A549 (cell line): Measurements from ENCODE around the gene UGT1A7. TPM values are rescaled to one million over a fixed set of nuclear protein-coding genes. Genes with fewer than 3 reads are reported as not detected.
A peak's percentile ranks its signal among the peaks of the same experiment; 100 is the strongest.

Source experiments
- ATAC-seq, 2 experiments: fragments of 200-7000 bp in 1 of 2; fragments of >200 bp in 1 of 2; cut with Nextera tagmentation in 1 of 2; cut with Tn5 transposase in 1 of 2; 3 replicates each; pipeline versions ENCODE4 v1.8.0 to v1.9.1; 2018 to 2020; ENCODE audit warnings: mild to moderate bottlenecking in 1 of 2, moderate library complexity in 1 of 2
- CTCF ChIA-PET: fragments of 300-600 bp; sonication (Branson Sonifier 250); formaldehyde crosslinking; extraction: SDS; loops from one replicate; lab custom pipeline; 2021; ENCODE audit warnings: antibody characterized with exemption, inconsistent platforms; lab: Yijun Ruan, JAX
- POLR2A ChIA-PET: fragments of 350-600 bp; formaldehyde crosslinking; extraction: SDS; loops from one replicate; lab custom pipeline; 2021; ENCODE audit warnings: antibody characterized with exemption, inconsistent platforms; lab: Yijun Ruan, JAX
- DNase-seq, 2 experiments: peaks; one replicate each; pipeline versions ENCODE4 v3.0.0 to v3.0.0-alpha.2; 2011 to 2016; ENCODE audit warnings: low read depth in 1 of 2, low spot score in 1 of 2
- FAIRE-seq: peaks from 2 replicates; lab custom pipeline; 2011; peaks lifted over from hg19 to GRCh38; lab: Jason Lieb, UNC
- H3K27ac ChIP-seq, 2 experiments: fragments of >200 bp; sonication (Bioruptor Twin); formaldehyde crosslinking; 3 replicates each; pipeline ENCODE4 v1.5.1; 2016 to 2017
- H3K4me1 ChIP-seq: fragments of >200 bp; sonication (Bioruptor Twin); formaldehyde crosslinking; 3 replicates; pipeline ENCODE4 v1.6.1; 2016
- H3K4me2 ChIP-seq: fragments of >200 bp; sonication (Bioruptor Twin); formaldehyde crosslinking; 3 replicates; pipeline ENCODE4 v1.6.1; 2016
- H3K4me3 ChIP-seq: fragments of >200 bp; sonication (Bioruptor Twin); formaldehyde crosslinking; 3 replicates; pipeline ENCODE4 v1.5.1; 2016
- H3K9me3 ChIP-seq: fragments of >200 bp; sonication (Bioruptor Twin); formaldehyde crosslinking; 3 replicates; pipeline ENCODE4 v1.6.1; 2016
- ATOH8 ChIP-seq: fragments of 250-450 bp; sonication (Bioruptor Pico); IDR thresholded peaks from 2 replicates; pipeline ENCODE4 v1.5.0; 2020; ENCODE audit warnings: low read depth, mild to moderate bottlenecking, moderate library complexity
- BCL3 ChIP-seq: fragments of >200 bp; sonication (Bioruptor Twin); formaldehyde crosslinking; IDR thresholded peaks from 3 replicates; pipeline ENCODE4 v1.6.1; 2016
- CEBPB ChIP-seq, 2 experiments: fragments of >200 bp in 1 of 2; sonication (Bioruptor Twin) in 1 of 2; formaldehyde crosslinking in 1 of 2; IDR thresholded peaks; 2 replicates each; pipeline ENCODE4 v1.6.1; 2012 to 2016
- CHD4 ChIP-seq: fragments of 200-600 bp; sonication (generic); IDR thresholded peaks from 2 replicates; pipeline ENCODE4 v1.6.1; 2016; ENCODE audit warnings: antibody characterized with exemption, mild to moderate bottlenecking, borderline replicate concordance
- CTCF ChIP-seq: fragments of >200 bp; sonication (Bioruptor Twin); formaldehyde crosslinking; IDR thresholded peaks from 3 replicates; pipeline ENCODE4 v1.5.1; 2016
- EHMT2 ChIP-seq: fragments of 200-600 bp; sonication (generic); IDR thresholded peaks from 2 replicates; pipeline ENCODE4 v1.6.1; 2016; ENCODE audit warnings: antibody characterized with exemption, low read depth, mild to moderate bottlenecking, moderate library complexity
- ELK1 ChIP-seq: fragments of 150-350 bp; IDR thresholded peaks from 2 replicates; pipeline ENCODE4 v1.6.1; 2014; ENCODE audit warnings: low read depth, mild to moderate bottlenecking, low read length
- ESRRA ChIP-seq: fragments of 150-350 bp; IDR thresholded peaks from 2 replicates; pipeline ENCODE4 v1.6.1; 2014; ENCODE audit warnings: mild to moderate bottlenecking, low read length, borderline replicate concordance
- FOSB ChIP-seq: fragments of 250-450 bp; sonication (Bioruptor Pico); IDR thresholded peaks from 2 replicates; pipeline ENCODE4 v1.5.0; 2020; ENCODE audit warnings: mild to moderate bottlenecking, moderate library complexity
- FOXS1 ChIP-seq: fragments of 250-450 bp; sonication (Bioruptor Pico); IDR thresholded peaks from 2 replicates; pipeline ENCODE4 v1.5.0; 2020; ENCODE audit warnings: mild to moderate bottlenecking, moderate library complexity
- GATA3 ChIP-seq: IDR thresholded peaks from 2 replicates; pipeline ENCODE4 v1.6.1; 2012; ENCODE audit warnings: borderline replicate concordance
- HES2 ChIP-seq: fragments of >200 bp; sonication (Bioruptor Twin); formaldehyde crosslinking; IDR thresholded peaks from 2 replicates; pipeline ENCODE4 v1.6.1; 2016
- HMGXB4 ChIP-seq: fragments of 250-450 bp; sonication (Bioruptor Pico); IDR thresholded peaks from 2 replicates; pipeline ENCODE4 v1.5.0; 2021; ENCODE audit warnings: mild to moderate bottlenecking, moderate library complexity, borderline replicate concordance
- HOXA7 ChIP-seq: fragments of 250-450 bp; sonication (Bioruptor Pico); IDR thresholded peaks from 2 replicates; pipeline ENCODE4 v1.5.0; 2020; ENCODE audit warnings: mild to moderate bottlenecking, moderate library complexity
- HOXB13 ChIP-seq: fragments of 250-450 bp; sonication (Bioruptor Pico); IDR thresholded peaks from 2 replicates; pipeline ENCODE4 v1.5.0; 2020; ENCODE audit warnings: low read depth, mild to moderate bottlenecking, moderate library complexity
- JUN ChIP-seq, 2 experiments: fragments of >200 bp; sonication (Bioruptor Twin); formaldehyde crosslinking; IDR thresholded peaks; 2 replicates in 1 of 2; 3 replicates in 1 of 2; pipeline ENCODE4 v1.6.1; 2016 to 2017
- MYC ChIP-seq: IDR thresholded peaks from 2 replicates; pipeline ENCODE4 v1.6.1; 2012; ENCODE audit warnings: mild to moderate bottlenecking, inconsistent platforms, low read length, improper control_type of control experiment, borderline replicate concordance
- PHF8 ChIP-seq: fragments of 200-600 bp; sonication (generic); IDR thresholded peaks from 2 replicates; pipeline ENCODE4 v1.6.1; 2016; ENCODE audit warnings: low read depth, mild to moderate bottlenecking, antibody characterized with exemption, moderate library complexity, borderline replicate concordance
- RAD21 ChIP-seq, 2 experiments: fragments of >200 bp in 1 of 2; sonication (Bioruptor Twin) in 1 of 2; formaldehyde crosslinking in 1 of 2; IDR thresholded peaks in 1 of 2; conservative IDR thresholded peaks in 1 of 2; 2 replicates in 1 of 2; 3 replicates in 1 of 2; pipeline ENCODE4 v1.6.1; 2012 to 2018; ENCODE audit warnings: inconsistent platforms in 1 of 2
- RARB ChIP-seq: fragments of 250-450 bp; sonication (Bioruptor Pico); IDR thresholded peaks from 2 replicates; pipeline ENCODE4 v1.8.0; 2021; ENCODE audit warnings: mild to moderate bottlenecking, moderate library complexity
- RFX5 ChIP-seq: fragments of 450-650 bp; IDR thresholded peaks from 2 replicates; pipeline ENCODE4 v1.7.1; 2014; ENCODE audit warnings: antibody characterized with exemption, mild to moderate bottlenecking, moderate library complexity
- RNF2 ChIP-seq: fragments of 200-600 bp; sonication (generic); IDR thresholded peaks from 2 replicates; pipeline ENCODE4 v1.6.1; 2016; ENCODE audit warnings: low read depth, mild to moderate bottlenecking, antibody characterized with exemption, moderate library complexity, borderline replicate concordance
- SMC3 ChIP-seq: fragments of >200 bp; sonication (Bioruptor Twin); formaldehyde crosslinking; IDR thresholded peaks from 3 replicates; pipeline ENCODE4 v1.6.1; 2018; ENCODE audit warnings: inconsistent platforms
- SREBF2 ChIP-seq: fragments of 450-650 bp; IDR thresholded peaks from 2 replicates; pipeline ENCODE4 v1.6.1; 2014; ENCODE audit warnings: mild to moderate bottlenecking, moderate library complexity
- TFCP2L1 ChIP-seq: fragments of 250-450 bp; sonication (Bioruptor Pico); IDR thresholded peaks from 2 replicates; pipeline ENCODE4 v1.5.0; 2021; ENCODE audit warnings: mild to moderate bottlenecking
- TP53 ChIP-seq: fragments of 250-450 bp; sonication (Bioruptor Pico); IDR thresholded peaks from 2 replicates; pipeline ENCODE4 v1.5.0; 2021; ENCODE audit warnings: mild to moderate bottlenecking, moderate library complexity
- WGBS: methylation state at CpG from one replicate; pipeline ENCODE4 v1.1.6; 2017; ENCODE audit errors: missing lambda C conversion rate; 5-methylcytosine and 5-hydroxymethylcytosine counted together
- polyA plus RNA-seq, 4 experiments: library from polyadenylated mRNA; depleted of rRNA in 3 of 4; stranded (reverse); fragments of >200 nt; fragmentation: RNase III in 1 of 4; extraction: RNeasy Plus Mini Kit Qiagen cat#74134 plus additional on column Dnase treatment in 1 of 4; gene quantifications; 2 replicates in 3 of 4; 3 replicates in 1 of 4; pipeline ENCODE4 v1.2.3, GENCODE V29; 2011 to 2017

Gene UGT1A7
- polyA plus RNA-seq, 2 of the 4 experiments (the other 2 are of a cell fraction), result 8.9 to 9.8 TPM

- TF ChIP-seq BCL3 (0 out of 3 replicates have a peak, but pooled peaks have one; percentile 22), HOXA7 (peak; percentile 49; the same call in 1 of the 2 replicates), MYC (no peak)
These were observed 24.3 kb downstream of the UGT1A7 start (continued) for GRCh38 chr2:233705911-233706506.

GRCh38 chr2:233706720-233707119 lies 25.0 kb downstream of the UGT1A7 start:
- Histone ChIP-seq H3K4me2 (peak overlapping the region; percentile 47), H3K9me3 (peaks cover 43% of the 10 kb centered on the region), H3K4me1 (peaks cover 65% of the 10 kb centered on the region), H3K4me3 (no peak overlapping the region), H3K27ac (peak overlapping the region; percentile 98 to 100)
- WGBS, result 44% methylated on average over 1 of the region's 1 CpG
- peak in 1 of 2 experiments; percentile 72 for DNase-seq
- ChIA-PET CTCF (interaction anchor here (1.6 to 2.2 kb wide), 4 partner anchors 9 to 258 kb away, joined by 5 to 11 read pairs (median 8); no protein-coding TSS in a partner anchor), POLR2A (interaction anchor here (0.5 to 2.1 kb wide), 4 partner anchors 126 to 750 kb away, joined by 3 to 7 read pairs (median 4); partner anchors contain the start of gene USP40)
- peak; percentile 48 to 69; a peak in 5 of 6 replicates for ATAC-seq
- no peak for FAIRE-seq
- TF ChIP-seq BCL3 (no peak), GATA3 (peak; percentile 60), FOSB (CRISPR knock-in tag) (no peak; the same call in 1 of the 2 replicates), HMGXB4 (CRISPR knock-in tag) (no peak), ELK1 (no peak), ATOH8 (CRISPR knock-in tag) (0 out of 2 replicates have a peak, but pooled peaks have one; percentile 13), RFX5 (no peak), PHF8 (no peak), HOXA7 (no peak), SMC3 (no peak), RAD21 (conservative IDR thresholded peaks at IDR 0.05 in 1 of 2, IDR thresholded peaks at IDR 0.05 in 1 of 2) (0 out of 5 replicates have a peak, but pooled peaks of 1 of the 2 experiments have one; percentile 4), SREBF2 (no peak), CTCF (no peak), FOXS1 (no peak), HES2 (no peak), HOXB13 (CRISPR knock-in tag) (0 out of 2 replicates have a peak, but pooled peaks have one; percentile 30), CHD4 (no peak), TP53 (no peak), RARB (CRISPR knock-in tag) (no peak), JUN (IDR thresholded peaks at IDR 0.05) (0 out of 5 replicates have a peak, but pooled peaks of 1 of the 2 experiments have one; percentile 19), ESRRA (no peak), RNF2 (no peak), EHMT2 (no peak), TFCP2L1 (CRISPR knock-in tag) (no peak), MYC (no peak), CEBPB (IDR thresholded peaks at IDR 0.05) (peak in 1 of 2 experiments; percentile 61; a peak in 1 of 4 replicates)
